ENCODE results near the gene TSPAN5. TPM values are rescaled to one million over a fixed set of nuclear protein-coding genes. Genes with fewer than 3 reads are reported as not detected.

The TSPAN5 gene
- total and polyA plus RNA-seq, 9 of the 15 experiments (the other 6 are each of a cell fraction or from before 2014, with no cell fraction given): 0.58 to 6.6 (median 0.73) TPM

- no peak for FAIRE-seq
- Histone ChIP-seq H3K4me2 (ENCODE audit: insufficient read depth, low read length) (no peak overlapping the region), H2AFZ (ENCODE audit: low read depth, low read length) (no peak overlapping the region), H3K27me3 (ENCODE audit: control insufficient read depth in 2 of 2, insufficient read depth in 2 of 2, low read length in 2 of 2) (peaks cover 0 to 7% of the 10 kb centered on the region in 2 experiments; a peak in 2 of 5 replicates), H3K9ac (ENCODE audit: insufficient read depth in 1 of 2, low read depth in 2 of 2, low read length in 2 of 2) (no peak overlapping the region), H3K79me2 (ENCODE audit: control insufficient read depth, insufficient read depth, low read length) (no peaks in the 10 kb centered on the region), H3K27ac (ENCODE audit: extremely low read depth, low read depth, low read length) (no peak overlapping the region), H3K4me1 (replicated peaks in 1 of 2; ENCODE audit: control insufficient read depth in 2 of 2, insufficient read depth in 2 of 2, low read length in 2 of 2) (no peaks in the 10 kb centered on the region), H3K4me3 (no peak overlapping the region), H3K9me1 (ENCODE audit: control insufficient read depth, insufficient read depth, low read length) (no peaks in the 10 kb centered on the region), H3K36me3 (ENCODE audit: control insufficient read depth, insufficient read depth, low read length) (no peaks in the 10 kb centered on the region), H3K9me3 (replicated peaks; ENCODE audit: control insufficient read depth, insufficient read depth, low read depth, low read length) (no peaks in the 10 kb centered on the region), H4K20me1 (replicated peaks; ENCODE audit: control insufficient read depth, insufficient read depth, low read length) (no peaks in the 10 kb centered on the region)
- intact Hi-C loops (cut with micrococcal nuclease): no loop called here
- TF ChIP-seq SMARCB1 (IDR thresholded peaks at IDR 0.05; ENCODE audit: insufficient read length, low read depth): no peak
- TF ChIP-seq SMAD3 (CRISPR knock-in tag; conservative IDR thresholded peaks at IDR 0.05): no peak
- no peak for TF ChIP-seq ZNF511 (CRISPR knock-in tag; IDR thresholded peaks at IDR 0.05)
- TF ChIP-seq NBN (IDR thresholded peaks at IDR 0.05; ENCODE audit: low read depth): no peak
- POLR2A ChIA-PET: no interaction called here
- ATAC-seq: no peak
- no TSS peak for BruUV-seq (replicated peaks)
- in situ Hi-C loops (cut with MboI): no loop called here
- CTCF ChIA-PET (ENCODE audit: low intra/inter-chr PET ratio): no interaction called here
- DNase-seq (ENCODE audit: extremely low read depth in 1 of 4, low spot score in 3 of 4): no peak
- WGBS (ENCODE audit: insufficient coverage, low coverage, missing lambda C conversion rate): 8% methylated on average over 2 of the region's 2 CpGs
Measured at GRCh38 chr4:98529970-98530569, 128.3 kb downstream of the TSPAN5 start.

- ATAC-seq (no peak), FAIRE-seq (no peak), DNase-seq (ENCODE audit: extremely low read depth in 1 of 4, low spot score in 3 of 4) (no peak)
- no TSS peak for BruUV-seq (replicated peaks)
- TF ChIP-seq E4F1 (CRISPR knock-in tag; IDR thresholded peaks at IDR 0.05; ENCODE audit: borderline replicate concordance): no peak
- no peak for TF ChIP-seq PHTF2 (CRISPR knock-in tag; IDR thresholded peaks at IDR 0.05)
- H2AFZ ChIP-seq (ENCODE audit: low read depth, low read length): no peak overlapping the region
- WGBS (ENCODE audit: insufficient coverage, low coverage, missing lambda C conversion rate): 8% methylated on average over 3 of the region's 3 CpGs
- ChIA-PET CTCF (ENCODE audit: low intra/inter-chr PET ratio) (no interaction called here), POLR2A (no interaction called here)
- H3K36me3 ChIP-seq (ENCODE audit: control insufficient read depth, insufficient read depth, low read length): no peaks in the 10 kb centered on the region
- intact Hi-C loops (cut with micrococcal nuclease): no loop called here
- H3K9me1 ChIP-seq (ENCODE audit: control insufficient read depth, insufficient read depth, low read length): no peaks in the 10 kb centered on the region
- no peak overlapping the region for H3K27ac ChIP-seq (ENCODE audit: extremely low read depth, low read depth, low read length)
- H4K20me1 ChIP-seq (replicated peaks; ENCODE audit: control insufficient read depth, insufficient read depth, low read length): no peaks in the 10 kb centered on the region
- H3K79me2 ChIP-seq (ENCODE audit: control insufficient read depth, insufficient read depth, low read length): no peaks in the 10 kb centered on the region
- in situ Hi-C loops (cut with MboI): no loop called here
- peaks cover 0 to 7% of the 10 kb centered on the region in 2 experiments; a peak in 2 of 5 replicates for H3K27me3 ChIP-seq (ENCODE audit: control insufficient read depth in 2 of 2, insufficient read depth in 2 of 2, low read length in 2 of 2)
- H3K4me1 ChIP-seq (replicated peaks in 1 of 2; ENCODE audit: control insufficient read depth in 2 of 2, insufficient read depth in 2 of 2, low read length in 2 of 2): no peaks in the 10 kb centered on the region
- no peak overlapping the region for H3K9ac ChIP-seq (ENCODE audit: insufficient read depth in 1 of 2, low read depth in 2 of 2, low read length in 2 of 2)
- H3K4me3 ChIP-seq: no peak overlapping the region
- no peaks in the 10 kb centered on the region for H3K9me3 ChIP-seq (replicated peaks; ENCODE audit: control insufficient read depth, insufficient read depth, low read depth, low read length)
- no peak overlapping the region for H3K4me2 ChIP-seq (ENCODE audit: insufficient read depth, low read length)
Measured at GRCh38 chr4:98528882-98529281, 129.5 kb downstream of the TSPAN5 start.

All from K562 (cell line).